AG08395 (cell line): ENCODE measurements around the gene TRH.

Experiments
- DNase-seq: peaks from one replicate; pipeline ENCODE4 v3.0.0; 2012; ENCODE audit warnings: mixed read lengths, low spot score

The TRH gene, protein sequence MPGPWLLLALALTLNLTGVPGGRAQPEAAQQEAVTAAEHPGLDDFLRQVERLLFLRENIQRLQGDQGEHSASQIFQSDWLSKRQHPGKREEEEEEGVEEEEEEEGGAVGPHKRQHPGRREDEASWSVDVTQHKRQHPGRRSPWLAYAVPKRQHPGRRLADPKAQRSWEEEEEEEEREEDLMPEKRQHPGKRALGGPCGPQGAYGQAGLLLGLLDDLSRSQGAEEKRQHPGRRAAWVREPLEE

DNA sequence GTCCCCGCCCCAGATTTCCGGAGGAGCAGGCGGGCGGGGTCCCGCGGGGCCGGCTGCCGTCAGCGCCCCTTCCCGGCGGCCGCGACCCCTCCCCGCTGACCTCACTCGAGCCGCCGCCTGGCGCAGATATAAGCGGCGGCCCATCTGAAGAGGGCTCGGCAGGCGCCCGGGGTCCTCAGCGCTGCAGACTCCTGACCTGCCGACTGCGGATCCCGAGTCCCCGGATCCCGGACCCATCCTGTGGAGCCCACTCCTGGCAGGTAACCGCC is at the start of gene TRH:
TRH (plus strand) TSS at position 157 of the 269 bp plus-strand sequence. CDS start 1,097 bp downstream, outside the sequence.
- no peak for DNase-seq

DNA sequence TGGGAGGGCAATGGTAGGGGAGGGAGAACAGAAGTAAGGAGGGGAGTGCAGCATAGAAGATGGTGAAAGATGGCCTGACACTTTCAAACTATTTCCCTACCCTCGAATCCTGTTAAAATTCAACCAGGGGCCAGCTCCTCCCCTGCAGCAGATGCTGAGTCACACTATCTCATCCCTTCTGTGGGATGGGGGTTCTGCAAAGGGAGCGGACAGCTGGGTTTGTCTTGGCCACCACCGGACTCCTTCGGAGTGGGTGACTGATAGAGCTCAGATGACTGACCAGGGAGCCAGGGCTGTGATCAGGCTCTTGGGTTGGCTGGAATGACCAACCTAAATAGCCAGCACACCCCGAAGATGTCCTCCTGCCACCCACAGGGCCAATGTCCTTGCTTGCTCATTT is 47.4 kb upstream of the TRH start:
- no peak for DNase-seq

DNA sequence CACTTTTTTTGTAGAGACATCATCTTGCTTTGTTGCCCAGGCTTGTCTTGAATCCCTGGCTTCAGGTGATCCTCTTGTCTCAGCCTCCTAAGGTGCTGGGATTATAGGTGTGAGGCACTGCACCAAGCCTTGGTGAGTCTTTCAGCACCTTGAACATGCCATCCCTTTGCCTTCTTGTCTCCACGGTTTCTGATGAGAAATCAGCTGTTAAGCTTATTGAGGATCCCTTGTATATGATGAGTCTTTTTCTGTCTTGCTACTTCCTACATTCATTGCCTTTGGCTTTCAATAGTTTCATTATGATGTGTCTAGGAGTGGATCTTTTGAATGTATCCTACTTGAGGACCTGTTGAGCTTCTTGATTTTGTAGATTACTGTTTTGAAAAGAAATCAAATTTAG is 45.1 kb upstream of the TRH start:
- DNase-seq, result no peak

DNA sequence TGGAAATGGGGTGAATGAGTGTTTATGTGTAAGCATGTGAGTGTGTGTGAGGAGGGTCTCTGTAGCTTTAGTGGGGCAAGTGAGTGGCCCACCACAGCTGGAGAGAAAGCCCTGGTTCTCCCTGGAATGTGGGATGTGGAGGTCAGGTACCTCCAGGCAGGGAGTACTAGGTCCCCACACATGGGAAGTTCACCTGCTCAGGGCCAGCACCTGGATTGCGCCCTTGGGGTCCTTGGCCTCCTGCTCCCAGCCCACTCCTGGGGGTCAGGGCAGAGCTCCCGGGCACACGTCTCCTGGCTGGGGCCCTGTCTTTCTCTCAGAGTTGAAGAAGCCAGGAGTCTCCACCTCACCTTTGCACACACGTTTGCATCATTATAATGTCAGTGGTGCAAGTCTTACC is 41.0 kb upstream of the TRH start:
- DNase-seq, result no peak

DNA sequence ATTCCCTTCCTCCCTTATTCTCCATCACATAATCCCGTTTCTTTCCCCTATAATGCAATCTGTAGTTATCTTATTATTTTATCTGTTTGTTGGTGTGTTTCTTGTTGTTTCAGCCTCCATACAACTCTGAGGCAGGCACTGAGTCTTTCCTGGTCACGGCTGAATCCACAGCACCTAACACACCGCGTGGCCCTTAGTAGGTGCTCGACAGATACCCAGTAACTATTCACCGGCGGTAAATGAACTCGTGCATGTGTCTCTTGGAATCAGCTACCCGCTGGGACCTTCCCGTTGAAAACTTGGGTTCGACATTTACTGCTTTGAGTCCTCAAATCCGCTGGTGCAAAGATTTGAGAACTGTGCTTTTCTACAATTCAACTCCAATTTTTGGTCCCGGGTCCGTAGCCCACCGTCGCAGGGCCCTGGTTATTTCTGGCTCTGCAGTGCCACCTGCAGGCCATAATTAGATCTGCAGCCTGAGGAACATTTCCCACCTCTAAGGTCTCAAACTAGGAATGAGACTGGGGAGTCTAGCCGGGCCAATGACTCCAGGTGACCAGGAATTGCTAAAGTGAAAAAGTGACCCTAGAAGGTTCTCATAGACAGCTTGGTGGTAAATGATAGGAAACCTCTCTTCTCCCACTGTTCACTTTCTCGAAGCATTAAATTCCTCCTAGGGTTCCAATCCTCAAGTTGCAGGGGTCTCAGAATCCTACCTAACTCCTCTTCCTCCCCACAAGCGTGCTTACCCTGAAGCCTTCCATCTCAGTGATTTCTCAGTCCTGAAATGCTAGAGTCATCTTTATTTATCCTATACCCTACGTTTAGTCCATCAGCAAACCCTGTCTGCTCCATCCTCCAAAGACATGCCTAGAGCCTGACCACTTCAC is 40.0 kb upstream of the TRH start:
- DNase-seq, result peak; percentile 43

DNA sequence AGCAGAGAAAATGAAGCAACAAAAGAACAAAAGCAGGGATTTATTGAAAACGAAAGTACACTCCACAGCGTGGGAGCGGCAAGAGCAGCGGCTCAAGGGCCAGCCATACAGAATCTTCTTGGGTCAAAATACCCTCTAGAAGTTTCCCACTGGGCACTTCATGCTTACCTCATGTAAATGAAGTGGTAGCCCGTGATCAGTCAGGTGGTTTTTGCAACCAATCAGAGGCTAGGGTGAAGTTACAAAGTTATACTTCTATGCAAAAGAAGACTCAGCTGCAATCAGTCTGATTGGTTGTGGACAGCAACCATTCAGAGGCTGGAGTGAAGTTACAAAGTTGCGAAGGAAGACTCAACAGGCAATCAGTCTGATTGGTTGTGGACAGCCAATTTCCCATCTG is 37.8 kb upstream of the TRH start:
- DNase-seq, result peak; percentile 63

DNA sequence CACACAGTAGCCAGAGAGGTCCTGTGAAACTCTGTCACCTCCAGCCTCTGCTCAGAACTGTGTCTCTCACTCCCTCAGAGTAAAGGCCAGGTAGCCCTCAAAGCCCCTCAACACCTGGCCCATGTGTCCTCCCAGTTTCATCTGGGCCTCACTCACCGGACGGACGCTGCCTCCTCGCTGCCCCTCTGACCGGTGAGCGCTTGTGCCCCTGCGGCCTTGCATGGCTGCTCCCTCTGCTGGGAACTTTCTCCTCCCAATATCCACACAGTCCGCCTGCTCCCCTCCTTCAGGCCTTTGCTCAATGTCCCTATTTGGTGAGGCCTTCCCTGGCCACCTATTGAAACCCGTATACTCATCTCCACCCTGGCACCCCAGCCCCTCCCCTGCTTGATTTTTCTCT is 36.8 kb upstream of the TRH start:
- DNase-seq, result no peak

DNA sequence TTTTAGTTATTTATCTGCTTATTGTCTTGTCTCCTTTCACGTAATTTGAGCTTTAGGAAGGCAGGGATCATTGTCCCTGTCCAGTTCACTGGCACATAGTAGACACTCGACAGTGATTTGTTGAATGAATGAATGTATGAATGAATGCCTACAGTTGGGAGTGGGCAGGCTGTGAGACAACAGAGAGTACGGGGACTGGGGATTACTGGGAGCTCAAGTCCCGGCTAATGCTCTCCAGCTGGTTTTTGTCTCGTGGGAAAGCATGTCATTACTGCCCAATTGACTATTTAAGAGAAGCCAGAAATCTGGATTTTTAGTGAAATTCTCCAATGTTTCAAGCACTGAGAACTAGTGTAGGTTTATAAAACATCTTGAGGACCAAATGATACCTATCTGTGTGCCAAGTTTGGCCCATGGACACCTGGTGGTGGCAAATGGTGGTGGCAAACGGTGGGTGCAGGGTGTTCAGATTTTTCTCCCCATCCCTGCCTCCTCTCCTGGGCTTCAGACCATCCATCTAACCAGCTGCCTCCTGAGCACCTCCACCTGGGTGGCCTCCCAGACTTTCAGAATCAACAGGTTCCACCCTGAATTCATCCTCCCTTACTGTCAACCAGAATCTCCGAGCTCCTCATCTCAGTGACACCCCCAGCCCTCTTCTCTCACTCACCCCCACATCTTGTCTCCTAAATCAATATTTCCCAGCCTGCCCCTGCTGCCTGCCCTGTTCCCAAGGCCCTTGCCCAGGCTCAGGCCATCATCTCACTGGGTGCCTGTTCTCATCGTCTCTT is 36.2 kb upstream of the TRH start:
- DNase-seq, result no peak

DNA sequence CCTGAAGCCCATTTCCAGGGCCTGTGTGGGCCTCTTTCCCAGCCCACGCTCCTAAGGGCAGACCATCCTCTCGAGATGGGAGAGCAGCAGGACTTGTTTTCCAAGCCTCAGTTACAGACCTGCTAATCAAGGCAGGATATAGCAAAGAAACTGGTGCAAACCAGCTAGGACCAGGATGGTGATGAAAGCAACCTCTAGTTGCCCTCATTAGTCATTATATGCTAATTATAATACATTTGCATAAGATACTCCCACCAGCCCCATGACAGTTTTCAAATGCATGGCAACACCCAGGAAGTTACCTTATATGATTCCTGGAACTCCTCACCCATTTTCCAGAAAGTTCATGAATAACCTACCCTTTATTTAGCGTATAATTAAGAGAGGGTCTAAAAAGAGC is 34.4 kb upstream of the TRH start:
- DNase-seq, result no peak

DNA sequence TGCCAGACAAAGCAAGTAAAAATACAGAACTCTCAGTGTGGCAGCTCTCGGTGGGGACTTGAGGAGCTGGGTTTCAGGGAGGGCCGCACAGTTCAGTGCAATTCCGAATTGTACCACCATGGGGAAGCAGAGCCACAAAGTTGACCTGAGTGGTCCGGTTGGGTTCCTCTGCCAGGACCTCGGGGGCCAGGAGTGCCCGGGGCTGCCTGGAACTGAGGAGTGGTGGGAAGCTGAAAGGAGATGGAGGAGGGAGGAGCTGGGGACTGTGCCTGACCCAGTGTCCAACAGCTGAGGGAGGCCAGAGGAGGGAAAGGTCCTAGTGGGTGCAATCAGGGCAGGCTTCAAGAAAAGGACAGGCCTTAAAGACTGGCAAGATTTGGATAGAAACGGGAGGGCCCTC is 32.2 kb upstream of the TRH start:
- peak; percentile 83 for DNase-seq

DNA sequence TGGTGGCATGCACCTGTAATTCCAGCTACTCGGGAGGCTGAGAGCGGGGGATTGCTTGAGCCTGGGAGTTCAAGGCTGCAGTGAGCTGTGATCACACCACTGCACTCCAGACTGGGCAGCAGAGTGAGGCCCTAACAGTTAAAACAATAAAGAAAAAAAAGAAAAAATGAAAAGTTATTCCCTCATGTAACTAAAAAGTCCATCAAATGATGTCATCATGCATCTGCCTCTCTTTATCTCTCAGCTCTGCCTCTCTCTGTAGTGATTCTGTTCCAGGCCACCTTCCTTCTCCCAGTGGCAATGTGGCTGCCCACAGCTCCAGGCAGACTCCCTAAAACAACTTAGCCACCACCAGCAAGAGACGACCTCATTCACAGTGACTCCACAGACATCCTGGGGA is 31.5 kb upstream of the TRH start:
- DNase-seq, result no peak

DNA sequence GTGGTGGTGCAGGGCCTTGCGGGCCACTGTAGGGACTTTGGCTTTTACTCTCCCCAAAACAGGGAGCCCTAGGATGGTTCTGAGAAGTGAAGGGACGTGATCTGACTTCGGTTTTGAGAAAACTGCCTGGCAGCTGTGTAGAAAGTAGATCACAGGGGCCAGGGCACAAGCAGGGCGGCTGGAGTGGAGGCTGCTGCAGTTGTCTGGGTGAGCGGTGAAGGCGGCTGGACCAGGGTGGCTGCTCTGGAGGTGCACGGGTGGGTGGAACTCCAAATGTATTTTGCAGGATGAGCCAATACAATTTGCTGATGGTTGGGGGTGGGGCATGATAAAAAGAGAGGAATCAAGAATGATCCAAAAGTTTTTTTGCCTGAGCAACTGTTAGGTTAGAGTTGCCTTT is 29.8 kb upstream of the TRH start:
- DNase-seq, result no peak

DNA sequence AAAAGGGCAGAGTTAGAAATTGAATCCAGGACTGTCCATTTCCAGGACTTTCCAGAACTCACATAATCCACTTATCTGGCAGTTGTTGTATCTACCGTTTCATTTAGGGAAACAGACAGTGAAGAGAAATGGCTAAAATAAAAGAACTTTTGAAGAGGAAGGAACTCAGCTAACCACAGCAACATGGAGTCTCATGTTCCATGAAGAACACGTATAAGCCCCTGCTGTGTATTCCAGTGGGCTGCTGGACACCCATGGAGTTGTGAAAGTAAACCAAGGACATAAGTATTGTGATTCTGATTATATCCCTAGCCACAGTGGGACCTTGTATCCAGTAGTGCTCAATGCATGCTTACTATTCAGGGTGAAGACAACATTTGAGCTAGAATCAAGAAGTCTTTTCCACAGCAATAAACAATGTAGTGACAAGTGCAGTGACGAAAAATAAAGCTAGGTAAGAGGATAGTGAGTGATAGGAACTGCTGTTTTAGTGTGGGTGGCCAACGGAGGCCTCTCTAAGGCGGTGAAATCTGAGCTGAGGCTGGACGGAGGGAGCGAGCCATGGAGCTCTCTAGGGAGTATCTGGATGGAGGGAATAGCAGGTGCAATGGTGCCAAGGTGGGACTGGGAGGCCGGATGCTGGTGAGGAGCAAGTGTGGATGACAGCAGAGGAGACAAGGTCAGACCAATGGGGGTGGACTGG is 26.8 kb upstream of the TRH start:
- DNase-seq, result no peak

DNA sequence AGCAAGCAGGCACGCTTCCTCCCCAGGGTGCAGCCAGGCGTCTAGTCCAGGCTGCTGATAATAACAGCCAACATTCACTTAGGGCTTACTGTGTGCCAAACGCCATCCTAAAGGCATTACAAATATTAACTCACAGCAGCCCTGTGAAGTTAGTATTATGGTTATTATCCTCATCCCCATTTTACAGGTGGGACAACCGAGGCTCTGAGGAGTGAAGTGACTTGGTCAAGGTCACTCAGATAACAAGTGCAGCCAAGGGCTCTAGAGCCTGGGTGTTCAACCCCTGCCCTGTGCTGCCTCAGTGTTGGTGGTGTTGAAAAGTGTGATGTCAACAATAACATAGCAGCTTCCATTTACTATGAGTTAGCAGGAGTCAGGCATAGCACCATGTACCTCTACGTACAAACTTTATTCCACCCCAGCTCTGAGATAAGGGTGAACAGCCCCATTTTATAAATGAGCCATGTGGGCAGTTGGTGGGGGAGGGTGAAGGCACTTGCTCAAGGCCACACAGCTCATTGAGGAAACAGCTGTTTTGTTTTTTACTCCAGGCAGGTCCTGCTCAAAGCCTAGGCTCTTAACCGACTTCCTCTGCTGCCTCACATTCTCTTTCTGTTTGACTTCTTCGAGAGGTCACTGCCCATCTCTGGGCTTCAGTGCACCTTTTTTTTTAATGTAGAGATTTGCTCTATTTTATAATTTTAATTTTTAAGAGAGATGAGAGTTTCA is 24.0 kb upstream of the TRH start:
- DNase-seq, result no peak

DNA sequence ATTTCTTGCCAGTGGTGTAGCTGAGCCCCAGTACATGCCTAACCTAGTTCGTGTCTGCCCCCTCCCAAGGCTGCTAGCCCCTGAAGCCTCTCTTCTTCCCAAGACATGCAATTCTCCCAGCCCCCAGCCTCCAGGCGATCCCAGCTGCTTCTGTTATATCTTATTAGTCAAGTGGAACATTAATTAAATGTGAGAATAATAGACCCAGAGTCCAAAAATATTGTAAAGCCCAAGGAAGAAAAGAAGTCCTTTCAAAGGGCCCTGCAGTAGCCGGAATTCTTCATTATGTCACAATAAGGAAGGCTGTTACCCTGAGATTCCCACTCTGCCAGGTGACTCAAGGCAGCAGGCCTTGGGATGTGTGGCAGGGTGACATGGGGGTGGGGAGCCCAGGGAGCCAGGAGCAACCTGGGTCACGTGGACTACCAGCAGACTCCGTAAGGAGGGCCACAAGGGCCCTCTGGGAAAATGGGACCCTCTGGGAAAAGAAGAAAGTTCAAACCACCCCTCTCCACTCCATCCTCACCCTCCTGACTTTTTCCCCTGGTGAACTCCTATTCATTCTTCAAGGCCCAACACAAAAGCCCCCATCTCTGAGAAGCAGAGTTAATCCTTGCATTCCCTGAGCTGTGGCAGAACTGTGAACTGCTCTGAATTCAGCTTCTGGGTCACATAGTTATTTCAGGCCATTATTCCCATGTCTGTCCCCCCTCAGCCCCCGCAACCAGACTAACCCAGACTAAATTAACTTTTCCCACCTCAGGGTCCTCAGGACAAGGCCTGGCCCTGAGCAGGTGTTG is 21.8 kb upstream of the TRH start:
- DNase-seq, result no peak

DNA sequence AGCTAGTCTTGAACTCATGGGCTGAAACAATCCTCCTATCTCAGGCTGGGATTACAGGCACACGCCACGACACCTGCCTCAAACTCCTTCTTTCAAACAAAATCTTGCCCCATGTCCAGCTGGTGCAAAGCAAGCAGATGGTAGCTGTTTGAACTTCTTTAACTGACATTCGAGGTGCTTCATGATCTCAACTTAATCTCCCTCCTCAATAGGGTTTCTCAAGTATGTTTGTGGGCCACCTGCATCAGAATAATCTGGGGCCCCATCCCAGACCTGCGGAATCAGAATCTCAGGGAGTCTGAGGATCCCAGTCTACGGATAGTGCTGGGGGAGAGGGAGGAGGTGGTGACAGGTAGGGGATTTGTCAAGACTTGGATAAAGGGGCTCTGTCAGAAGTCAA is 20.9 kb upstream of the TRH start:
- DNase-seq, result no peak

DNA sequence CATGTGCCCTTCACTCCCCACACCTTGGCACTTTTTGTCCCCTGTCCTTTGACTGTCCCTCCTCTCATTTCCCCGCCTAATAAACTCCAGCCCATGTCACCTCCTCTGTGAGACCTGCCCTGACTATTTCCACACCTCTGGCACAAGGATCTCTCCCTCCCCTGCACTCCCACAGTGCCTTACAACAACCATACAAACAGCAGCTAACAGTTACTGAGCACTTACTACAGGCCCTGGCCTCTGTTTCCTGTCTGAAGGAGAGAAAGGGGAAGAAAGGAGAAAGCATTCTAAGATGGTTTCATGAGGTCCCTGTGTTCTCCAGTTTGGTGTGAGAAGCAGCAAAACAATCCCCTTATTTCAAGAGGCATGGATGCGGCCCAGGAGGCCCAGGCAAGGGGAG is 20.0 kb upstream of the TRH start:
- DNase-seq, result no peak

DNA sequence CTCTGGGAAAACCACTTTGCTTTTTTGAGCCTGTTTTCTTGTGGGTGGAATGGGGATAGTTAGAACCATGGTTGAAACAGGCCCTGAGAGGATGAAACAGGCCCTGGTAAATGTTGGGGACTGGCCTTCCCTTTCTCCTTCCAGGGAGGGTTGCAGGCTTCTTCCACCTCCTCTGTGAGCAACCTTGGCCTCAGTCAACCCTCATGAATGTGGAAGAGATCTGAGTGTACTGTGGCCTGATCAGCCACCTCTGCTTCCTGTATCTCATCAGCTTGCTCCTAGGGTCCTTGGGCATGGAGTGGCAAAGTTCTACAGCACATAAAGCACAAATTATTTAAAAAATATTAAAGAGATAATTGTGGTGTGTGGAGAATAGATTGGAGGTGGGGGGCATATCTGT is 17.6 kb upstream of the TRH start:
- DNase-seq, result no peak

DNA sequence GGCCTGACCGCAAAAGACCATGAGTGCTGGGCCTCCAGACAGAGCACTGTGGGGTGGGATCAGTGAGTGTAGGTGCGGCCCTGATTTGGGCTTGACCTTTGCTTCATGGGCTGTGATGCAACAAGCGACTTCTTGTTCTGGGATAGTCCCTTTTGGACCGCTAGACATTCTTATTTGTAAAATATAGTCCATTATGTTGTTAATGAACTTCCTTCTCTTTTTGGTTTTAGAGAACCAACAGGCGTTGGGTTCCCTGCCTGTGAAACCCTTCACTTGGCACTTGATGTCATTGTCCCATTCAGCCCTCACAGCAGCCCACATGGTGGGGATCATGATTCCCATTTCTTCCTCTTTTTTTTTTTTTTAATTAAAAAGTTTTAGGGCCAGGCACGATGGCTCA is 15.8 kb upstream of the TRH start:
- no peak for DNase-seq

DNA sequence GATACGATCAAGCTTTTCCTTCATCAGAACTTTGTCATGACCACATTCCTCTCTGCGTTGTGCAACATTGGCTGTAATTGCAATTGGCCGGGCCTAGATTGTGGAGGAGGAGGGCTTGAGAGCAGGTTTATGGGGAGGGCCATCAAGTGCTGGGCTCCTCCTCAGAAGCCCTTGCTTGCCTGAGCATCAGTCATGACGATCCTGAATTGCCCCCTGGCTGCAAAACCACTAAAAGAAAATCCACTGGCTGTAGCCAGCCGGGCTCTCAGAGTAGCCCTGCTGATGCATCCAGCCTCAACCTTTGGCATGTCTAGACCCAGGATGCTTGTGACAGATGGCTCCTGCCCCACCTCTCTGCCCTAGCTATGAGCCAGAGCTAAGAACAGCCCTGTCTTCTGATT is 13.4 kb upstream of the TRH start:
- DNase-seq, result peak; percentile 29

DNA sequence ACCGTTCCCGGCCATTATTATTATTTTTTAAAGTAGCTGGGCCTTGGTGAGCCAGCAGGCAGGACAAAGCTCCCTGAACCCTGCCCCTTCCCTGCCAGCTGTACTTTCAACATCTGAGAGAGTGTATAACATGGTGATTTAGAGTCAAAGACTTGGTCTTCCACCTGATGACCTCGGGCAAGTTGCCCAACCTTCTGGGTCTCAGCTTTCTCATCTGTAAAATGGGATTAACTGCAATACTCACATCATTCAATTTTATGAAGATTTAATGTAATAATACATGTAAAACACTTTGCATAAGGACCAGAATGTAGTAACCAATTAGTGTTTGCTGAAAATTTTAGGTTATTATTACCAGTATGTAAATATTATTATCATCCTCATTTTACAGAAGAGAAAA is 11.9 kb upstream of the TRH start:
- DNase-seq, result no peak
